Measurements from ENCODE around the gene CCIN.

Gene CCIN

DNA sequence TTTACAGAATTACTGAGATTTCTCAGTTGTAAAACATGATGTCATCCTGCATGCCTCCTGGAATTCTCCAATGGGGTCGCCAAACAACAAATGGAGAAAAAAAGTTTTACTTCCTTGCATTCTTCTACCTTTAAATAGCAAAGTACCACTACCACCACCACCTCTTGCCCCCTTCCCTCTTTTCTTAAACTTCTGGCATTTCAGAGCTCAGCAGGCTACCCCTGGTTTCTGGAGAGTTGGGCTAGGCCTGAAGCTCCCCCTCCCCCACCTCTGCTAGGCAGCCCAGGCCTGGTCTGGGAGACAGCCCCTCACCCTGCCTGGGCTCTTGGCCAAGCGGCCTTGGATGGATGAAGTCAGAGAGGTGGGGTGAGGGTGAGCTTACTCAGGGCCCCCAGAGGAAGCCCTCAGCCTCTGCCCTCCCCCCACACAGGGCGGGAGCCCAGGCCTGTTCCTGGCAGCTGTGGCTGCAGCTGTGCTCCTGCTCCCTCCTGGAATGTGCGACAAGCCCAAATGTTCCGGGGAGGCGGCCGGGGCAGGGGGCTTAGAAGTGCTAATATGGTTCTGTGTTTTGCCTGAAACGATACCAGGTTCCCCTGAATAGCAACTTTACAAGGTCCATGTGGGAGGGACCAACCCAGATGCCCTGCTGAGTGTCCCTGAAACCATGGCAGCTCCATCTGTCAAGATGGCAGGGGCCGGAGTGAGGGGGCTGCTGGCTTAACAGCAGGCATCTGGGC, 6.0 kb upstream of the CCIN start:
- Histone ChIP-seq H3K79me1 (ENCODE audit: low read depth, low read length) (no peaks in the 10 kb centered on the region), H3K27ac (replicated peaks; ENCODE audit: low read length) (peak overlapping the region; percentile 67), H2BK15ac (ENCODE audit: low read length) (peak overlapping the region; percentile 42), H3K4ac (ENCODE audit: low read length) (no peak overlapping the region), H3K27me3 (ENCODE audit: control insufficient read depth in 3 of 3, insufficient read depth in 3 of 3, low read depth in 1 of 3, low read length in 3 of 3) (no peaks in the 10 kb centered on the region), H2AFZ (ENCODE audit: low read length) (peak overlapping the region; percentile 89), H3K4me2 (ENCODE audit: insufficient read depth, low read length, poor library complexity, severe bottlenecking) (no peak overlapping the region), H4K8ac (ENCODE audit: low read depth, low read length) (no peak overlapping the region), H2AK5ac (ENCODE audit: low read depth, low read length) (no peak overlapping the region), H3K4me3 (ENCODE audit: low read length in 2 of 2) (no peak overlapping the region), H3K18ac (ENCODE audit: low read length) (peak overlapping the region; percentile 94), H3K36me3 (replicated peaks in 1 of 2; ENCODE audit: control insufficient read depth in 2 of 2, insufficient read depth in 2 of 2, low read length in 2 of 2) (no peaks in the 10 kb centered on the region), H3K4me1 (ENCODE audit: control insufficient read depth in 2 of 2, insufficient read depth in 1 of 2, low read depth in 1 of 2, low read length in 2 of 2) (peaks cover 11 to 25% of the 10 kb centered on the region in 2 donors), H2BK12ac (ENCODE audit: low read length) (no peak overlapping the region), H2BK120ac (ENCODE audit: low read depth, low read length) (no peak overlapping the region), H3K9me3 (replicated peaks in 1 of 2; ENCODE audit: control insufficient read depth in 2 of 2, insufficient read depth in 1 of 2, low read depth in 1 of 2, low read length in 2 of 2) (peaks cover 0 to 4% of the 10 kb centered on the region in 2 donors), H2BK5ac (ENCODE audit: low read length) (no peak overlapping the region), H4K91ac (ENCODE audit: low read depth, low read length, poor library complexity) (no peak overlapping the region), H3K9ac (ENCODE audit: low read depth, low read length, poor library complexity) (no peak overlapping the region), H3K23ac (ENCODE audit: low read depth, low read length, poor library complexity) (no peak overlapping the region), H3K14ac (ENCODE audit: low read length) (no peak overlapping the region)
- no peak for DNase-seq (ENCODE audit: low spot score)
- WGBS, 2 donors (ENCODE audit: extremely low coverage in 2 of 2, insufficient read length in 2 of 2, insufficient replicate concordance in 1 of 2), result no CpG with 5 or more reads among the region's 9 CpGs

DNA sequence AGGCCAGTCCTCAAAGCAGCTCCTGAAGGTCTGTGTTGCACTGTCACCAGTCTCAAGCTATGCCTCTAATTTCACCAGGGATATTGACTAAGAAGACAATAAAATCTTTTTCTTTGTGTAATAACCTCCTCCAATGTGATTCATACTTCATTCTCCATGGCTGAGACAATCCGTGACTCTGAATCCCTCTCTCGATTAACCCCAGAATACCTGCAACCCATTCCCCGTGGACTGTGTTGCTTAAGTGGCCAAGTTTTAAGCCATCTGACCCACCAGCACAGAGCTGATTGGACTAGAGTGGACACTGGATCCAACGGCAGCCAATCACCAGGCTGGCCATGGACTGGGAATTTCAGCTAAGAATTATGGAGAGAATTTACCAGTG, 5.4 kb upstream of the CCIN start:
- H2BK15ac ChIP-seq (ENCODE audit: low read length), result peak overlapping the region; percentile 42

DNA sequence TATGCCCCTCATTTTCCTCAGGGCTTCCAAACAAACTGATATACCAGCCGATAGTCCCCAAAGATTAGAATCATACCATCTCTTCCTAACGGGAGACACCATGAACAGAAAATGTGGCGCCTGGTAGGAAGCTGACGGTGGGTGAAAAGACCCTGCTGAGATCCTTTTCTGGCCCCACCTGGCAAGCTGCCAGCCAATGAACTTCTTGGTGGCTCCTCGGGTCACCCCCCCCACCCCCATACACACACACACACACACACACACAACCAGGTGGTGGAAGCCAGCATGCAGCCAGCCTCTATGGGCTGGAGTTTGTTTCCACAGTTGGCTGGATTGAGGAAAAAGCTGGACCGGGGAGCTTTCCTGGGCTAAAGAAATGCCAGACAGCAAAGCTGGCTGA, 4.8 kb upstream of the CCIN start:
- Histone ChIP-seq H2BK120ac (ENCODE audit: low read depth, low read length) (no peak overlapping the region), H2BK12ac (ENCODE audit: low read length) (peak overlapping the region; percentile 26), H2AFZ (ENCODE audit: low read length) (no peak overlapping the region), H3K79me1 (ENCODE audit: low read depth, low read length) (no peaks in the 10 kb centered on the region), H2AK5ac (ENCODE audit: low read depth, low read length) (no peak overlapping the region), H2BK15ac (ENCODE audit: low read length) (no peak overlapping the region), H3K4me1 (ENCODE audit: control insufficient read depth in 2 of 2, insufficient read depth in 1 of 2, low read depth in 1 of 2, low read length in 2 of 2) (peaks cover 11 to 25% of the 10 kb centered on the region in 2 donors), H3K4ac (ENCODE audit: low read length) (no peak overlapping the region), H3K27ac (replicated peaks; ENCODE audit: low read length) (no peak overlapping the region), H3K18ac (ENCODE audit: low read length) (no peak overlapping the region), H3K9ac (ENCODE audit: low read depth, low read length, poor library complexity) (no peak overlapping the region), H3K4me2 (ENCODE audit: insufficient read depth, low read length, poor library complexity, severe bottlenecking) (no peak overlapping the region), H3K36me3 (replicated peaks in 1 of 2; ENCODE audit: control insufficient read depth in 2 of 2, insufficient read depth in 2 of 2, low read length in 2 of 2) (no peaks in the 10 kb centered on the region), H2BK5ac (ENCODE audit: low read length) (no peak overlapping the region), H3K9me3 (replicated peaks in 1 of 2; ENCODE audit: control insufficient read depth in 2 of 2, insufficient read depth in 1 of 2, low read depth in 1 of 2, low read length in 2 of 2) (no peaks in the 10 kb centered on the region), H3K4me3 (ENCODE audit: low read length in 2 of 2) (no peak overlapping the region), H4K8ac (ENCODE audit: low read depth, low read length) (no peak overlapping the region), H3K14ac (ENCODE audit: low read length) (no peak overlapping the region), H3K23ac (ENCODE audit: low read depth, low read length, poor library complexity) (no peak overlapping the region), H4K91ac (ENCODE audit: low read depth, low read length, poor library complexity) (no peak overlapping the region), H3K27me3 (ENCODE audit: control insufficient read depth in 3 of 3, insufficient read depth in 3 of 3, low read depth in 1 of 3, low read length in 3 of 3) (peaks cover 0 to 4% (median 0%) of the 10 kb centered on the region in 3 experiments)
- DNase-seq (ENCODE audit: low spot score), result no peak
- no CpG with 5 or more reads among the region's 6 CpGs for WGBS, 2 donors (ENCODE audit: extremely low coverage in 2 of 2, insufficient read length in 2 of 2, insufficient replicate concordance in 1 of 2)

More for the DNA sequence above, 5.4 kb upstream of the CCIN start:
- no peaks in the 10 kb centered on the region for H3K79me1 ChIP-seq (ENCODE audit: low read depth, low read length)
- H3K14ac ChIP-seq (ENCODE audit: low read length), result no peak overlapping the region
- H3K4me3 ChIP-seq (ENCODE audit: low read length in 2 of 2), result no peak overlapping the region
- DNase-seq (ENCODE audit: low spot score), result no peak
- no peak overlapping the region for H3K4ac ChIP-seq (ENCODE audit: low read length)
- H3K9ac ChIP-seq (ENCODE audit: low read depth, low read length, poor library complexity), result no peak overlapping the region
- no peak overlapping the region for H2AK5ac ChIP-seq (ENCODE audit: low read depth, low read length)
- no peak overlapping the region for H4K8ac ChIP-seq (ENCODE audit: low read depth, low read length)
- H3K9me3 ChIP-seq (replicated peaks in 1 of 2; ENCODE audit: control insufficient read depth in 2 of 2, insufficient read depth in 1 of 2, low read depth in 1 of 2, low read length in 2 of 2), result no peaks in the 10 kb centered on the region
- no peak overlapping the region for H2BK120ac ChIP-seq (ENCODE audit: low read depth, low read length)
- H3K36me3 ChIP-seq (replicated peaks in 1 of 2; ENCODE audit: control insufficient read depth in 2 of 2, insufficient read depth in 2 of 2, low read length in 2 of 2), result no peaks in the 10 kb centered on the region
- H3K18ac ChIP-seq (ENCODE audit: low read length), result peak overlapping the region; percentile 94
- H4K91ac ChIP-seq (ENCODE audit: low read depth, low read length, poor library complexity), result no peak overlapping the region
- H2AFZ ChIP-seq (ENCODE audit: low read length), result peak overlapping the region; percentile 89
- no CpG with 5 or more reads among the region's 4 CpGs for WGBS, 2 donors (ENCODE audit: extremely low coverage in 2 of 2, insufficient read length in 2 of 2, insufficient replicate concordance in 1 of 2)
- H2BK12ac ChIP-seq (ENCODE audit: low read length), result no peak overlapping the region
- H3K27ac ChIP-seq (replicated peaks; ENCODE audit: low read length), result peak overlapping the region; percentile 67
- no peak overlapping the region for H3K23ac ChIP-seq (ENCODE audit: low read depth, low read length, poor library complexity)
- peaks cover 11 to 25% of the 10 kb centered on the region in 2 donors for H3K4me1 ChIP-seq (ENCODE audit: control insufficient read depth in 2 of 2, insufficient read depth in 1 of 2, low read depth in 1 of 2, low read length in 2 of 2)
- no peak overlapping the region for H2BK5ac ChIP-seq (ENCODE audit: low read length)
- no peak overlapping the region for H3K4me2 ChIP-seq (ENCODE audit: insufficient read depth, low read length, poor library complexity, severe bottlenecking)
- no peaks in the 10 kb centered on the region for H3K27me3 ChIP-seq (ENCODE audit: control insufficient read depth in 3 of 3, insufficient read depth in 3 of 3, low read depth in 1 of 3, low read length in 3 of 3)

DNA sequence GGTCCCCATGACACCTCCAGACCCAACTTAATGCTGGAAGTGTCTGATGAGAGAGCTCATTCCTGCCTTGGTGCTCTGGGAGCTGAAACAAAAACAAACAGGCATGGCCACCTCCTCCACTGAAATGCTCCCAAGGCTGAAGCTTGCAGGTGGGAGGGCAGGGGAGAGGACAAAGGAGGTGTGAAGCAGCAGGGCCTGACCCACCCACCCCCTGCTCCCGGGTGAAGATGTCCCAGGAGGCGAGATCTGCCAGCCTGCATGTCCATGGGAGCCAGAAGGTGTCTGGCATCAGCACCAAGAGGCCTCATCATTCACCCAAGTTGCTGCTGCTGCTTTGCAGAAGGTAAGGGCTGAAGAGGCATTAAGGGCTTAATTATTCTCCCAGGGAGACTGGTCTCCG, 4.2 kb upstream of the CCIN start:
- Histone ChIP-seq H3K4me3 (ENCODE audit: low read length in 2 of 2) (no peak overlapping the region), H2BK120ac (ENCODE audit: low read depth, low read length) (no peak overlapping the region), H3K27me3 (ENCODE audit: control insufficient read depth in 3 of 3, insufficient read depth in 3 of 3, low read depth in 1 of 3, low read length in 3 of 3) (peaks cover 0 to 9% (median 0%) of the 10 kb centered on the region in 3 experiments), H3K23ac (ENCODE audit: low read depth, low read length, poor library complexity) (no peak overlapping the region), H3K27ac (replicated peaks; ENCODE audit: low read length) (no peak overlapping the region), H4K91ac (ENCODE audit: low read depth, low read length, poor library complexity) (no peak overlapping the region), H3K18ac (ENCODE audit: low read length) (peak overlapping the region; percentile 20), H2AK5ac (ENCODE audit: low read depth, low read length) (no peak overlapping the region), H3K9me3 (replicated peaks in 1 of 2; ENCODE audit: control insufficient read depth in 2 of 2, insufficient read depth in 1 of 2, low read depth in 1 of 2, low read length in 2 of 2) (no peaks in the 10 kb centered on the region), H4K8ac (ENCODE audit: low read depth, low read length) (no peak overlapping the region), H2BK5ac (ENCODE audit: low read length) (no peak overlapping the region), H3K14ac (ENCODE audit: low read length) (no peak overlapping the region), H3K4ac (ENCODE audit: low read length) (no peak overlapping the region), H3K36me3 (replicated peaks in 1 of 2; ENCODE audit: control insufficient read depth in 2 of 2, insufficient read depth in 2 of 2, low read length in 2 of 2) (no peaks in the 10 kb centered on the region), H2AFZ (ENCODE audit: low read length) (no peak overlapping the region), H3K4me1 (ENCODE audit: control insufficient read depth in 2 of 2, insufficient read depth in 1 of 2, low read depth in 1 of 2, low read length in 2 of 2) (peaks cover 11 to 25% of the 10 kb centered on the region in 2 donors), H3K79me1 (ENCODE audit: low read depth, low read length) (no peaks in the 10 kb centered on the region), H3K9ac (ENCODE audit: low read depth, low read length, poor library complexity) (no peak overlapping the region), H2BK15ac (ENCODE audit: low read length) (no peak overlapping the region), H2BK12ac (ENCODE audit: low read length) (no peak overlapping the region), H3K4me2 (ENCODE audit: insufficient read depth, low read length, poor library complexity, severe bottlenecking) (no peak overlapping the region)
- no peak for DNase-seq (ENCODE audit: low spot score)
- no CpG with 5 or more reads among the region's 3 CpGs for WGBS, 2 donors (ENCODE audit: extremely low coverage in 2 of 2, insufficient read length in 2 of 2, insufficient replicate concordance in 1 of 2)
